Renal pelvis (tissue), 4 donors: Measurements from ENCODE around the gene HS6ST2. TPM values are rescaled to one million over a fixed set of nuclear protein-coding genes. Genes with fewer than 3 reads are reported as not detected.

ENCODE experiments used
- DNase-seq: peaks from one replicate; pipeline ENCODE4 v3.0.0-alpha.2; 2013
- polyA plus RNA-seq, 3 donors: library from polyadenylated mRNA; unstranded; fragments of 120-200 nt; gene quantifications; one replicate each; pipeline ENCODE4 v1.2.1, GENCODE V29; 2013; ENCODE audit not compliant: insufficient read length in 3 of 3

HS6ST2 gene
- polyA plus RNA-seq, 3 donors: 21.0 to 22.3 (median 22.2) TPM

- no peak for DNase-seq
Measured at GRCh38 chrX:132742246-132742645, 216.2 kb downstream of the HS6ST2 start.

- no peak for DNase-seq
Measured at GRCh38 chrX:132741689-132742088, 216.7 kb downstream of the HS6ST2 start.

GRCh38 chrX:132740316-132741123 lies 217.9 kb downstream of the HS6ST2 start:
- DNase-seq: no peak

GRCh38 chrX:132738951-132739350 lies 219.5 kb downstream of the HS6ST2 start:
- no peak for DNase-seq

- no peak for DNase-seq
Measured at GRCh38 chrX:132737743-132738142, 220.7 kb downstream of the HS6ST2 start.

- DNase-seq: no peak
Measured at GRCh38 chrX:132732236-132732635, 226.2 kb downstream of the HS6ST2 start.

- no peak for DNase-seq
Measured at GRCh38 chrX:132730726-132731125, 227.7 kb downstream of the HS6ST2 start.

- DNase-seq: no peak
Measured at GRCh38 chrX:132730266-132730665, 228.2 kb downstream of the HS6ST2 start.

GRCh38 chrX:132728296-132728695 lies 230.1 kb downstream of the HS6ST2 start:
- no peak for DNase-seq

GRCh38 chrX:132718431-132718958 lies 239.9 kb downstream of the HS6ST2 start:
- DNase-seq: no peak

GRCh38 chrX:132716006-132716405 lies 242.4 kb downstream of the HS6ST2 start:
- DNase-seq: no peak

- no peak for DNase-seq
Measured at GRCh38 chrX:132714913-132715312, 243.5 kb downstream of the HS6ST2 start.

GRCh38 chrX:132712350-132712749 lies 246.1 kb downstream of the HS6ST2 start:
- DNase-seq: no peak

- DNase-seq: no peak
Measured at GRCh38 chrX:132710656-132711155, 247.7 kb downstream of the HS6ST2 start.

GRCh38 chrX:132708529-132708928 lies 249.9 kb downstream of the HS6ST2 start:
- DNase-seq: no peak

GRCh38 chrX:132704769-132705168 lies 253.7 kb downstream of the HS6ST2 start:
- DNase-seq: no peak

- DNase-seq: no peak
Measured at GRCh38 chrX:132694382-132694781, 264.0 kb downstream of the HS6ST2 start.

- DNase-seq: no peak
Measured at GRCh38 chrX:132692526-132692925, 265.9 kb downstream of the HS6ST2 start.

- DNase-seq: no peak
Measured at GRCh38 chrX:132692066-132692465, 266.4 kb downstream of the HS6ST2 start.

- no peak for DNase-seq
Measured at GRCh38 chrX:132689612-132690563, 268.5 kb downstream of the HS6ST2 start.

- DNase-seq: no peak
Measured at GRCh38 chrX:132685276-132685675, 273.2 kb downstream of the HS6ST2 start.

GRCh38 chrX:132677233-132677716 lies 281.2 kb downstream of the HS6ST2 start:
- no peak for DNase-seq
